ENCODE results near the gene MAPK10. TPM values are rescaled to one million over a fixed set of nuclear protein-coding genes. Genes with fewer than 3 reads are reported as not detected.

MAPK10 gene
- total RNA-seq, 6 donors from 2014 or later: 11.1 to 89.1 (median 29.5) TPM

DNA sequence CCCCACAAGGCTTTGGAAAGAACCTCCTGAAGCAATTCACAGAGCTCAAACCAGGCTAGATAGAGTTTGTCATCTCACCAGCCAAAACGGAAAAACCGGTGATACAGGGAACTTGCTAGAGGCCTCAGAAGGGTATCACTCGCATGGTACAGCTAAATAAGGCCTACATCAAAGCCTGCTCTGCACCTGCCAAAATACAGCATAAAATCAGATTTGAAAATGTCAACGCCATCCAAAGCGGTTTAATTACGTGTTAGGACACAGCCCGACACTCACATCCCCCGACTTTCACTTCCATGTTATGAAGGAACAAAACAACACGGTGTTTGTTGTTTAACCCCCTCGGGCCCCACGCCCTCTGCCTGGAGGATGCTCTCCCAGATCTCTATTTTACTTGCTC lies 65.0 kb downstream of the MAPK10 start:
- 85 to 87% methylated on average over 11 of the region's 11 CpGs for WGBS, 2 donors
- no peak for ATAC-seq (ENCODE audit: low FRiP score in 2 of 2)
- H3K27me3 ChIP-seq: no peaks in the 10 kb centered on the region
- DNase-seq: no peak
- no peak overlapping the region for H3K4me3 ChIP-seq
- TF ChIP-seq EP300 (IDR thresholded peaks at IDR 0.05): no peak
- H3K36me3 ChIP-seq: no peaks in the 10 kb centered on the region
- H3K4me1 ChIP-seq: no peaks in the 10 kb centered on the region
- no peaks in the 10 kb centered on the region for H3K9me3 ChIP-seq
- H3K27ac ChIP-seq: no peak overlapping the region

GRCh38 chr4:86291180-86291579 lies 68.7 kb downstream of the MAPK10 start:
- WGBS, 2 donors: 85 to 93% methylated on average over 2 of the region's 2 CpGs
- DNase-seq (no peak), ATAC-seq (ENCODE audit: low FRiP score in 2 of 2) (no peak)
- TF ChIP-seq POLR2A (IDR thresholded peaks at IDR 0.05): no peak
- no peak for TF ChIP-seq POLR2AphosphoS5 (IDR thresholded peaks at IDR 0.05)
- TF ChIP-seq, protein P1, sequence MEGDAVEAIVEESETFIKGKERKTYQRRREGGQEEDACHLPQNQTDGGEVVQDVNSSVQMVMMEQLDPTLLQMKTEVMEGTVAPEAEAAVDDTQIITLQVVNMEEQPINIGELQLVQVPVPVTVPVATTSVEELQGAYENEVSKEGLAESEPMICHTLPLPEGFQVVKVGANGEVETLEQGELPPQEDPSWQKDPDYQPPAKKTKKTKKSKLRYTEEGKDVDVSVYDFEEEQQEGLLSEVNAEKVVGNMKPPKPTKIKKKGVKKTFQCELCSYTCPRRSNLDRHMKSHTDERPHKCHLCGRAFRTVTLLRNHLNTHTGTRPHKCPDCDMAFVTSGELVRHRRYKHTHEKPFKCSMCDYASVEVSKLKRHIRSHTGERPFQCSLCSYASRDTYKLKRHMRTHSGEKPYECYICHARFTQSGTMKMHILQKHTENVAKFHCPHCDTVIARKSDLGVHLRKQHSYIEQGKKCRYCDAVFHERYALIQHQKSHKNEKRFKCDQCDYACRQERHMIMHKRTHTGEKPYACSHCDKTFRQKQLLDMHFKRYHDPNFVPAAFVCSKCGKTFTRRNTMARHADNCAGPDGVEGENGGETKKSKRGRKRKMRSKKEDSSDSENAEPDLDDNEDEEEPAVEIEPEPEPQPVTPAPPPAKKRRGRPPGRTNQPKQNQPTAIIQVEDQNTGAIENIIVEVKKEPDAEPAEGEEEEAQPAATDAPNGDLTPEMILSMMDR (IDR thresholded peaks at IDR 0.05): no peak
- no peak for TF ChIP-seq EP300 (IDR thresholded peaks at IDR 0.05)
- Histone ChIP-seq H3K27ac (no peak overlapping the region), H3K9me3 (no peaks in the 10 kb centered on the region), H3K4me3 (no peak overlapping the region), H3K27me3 (no peaks in the 10 kb centered on the region), H3K36me3 (no peaks in the 10 kb centered on the region), H3K4me1 (no peaks in the 10 kb centered on the region)

- H3K4me3 ChIP-seq: no peak overlapping the region
- H3K4me1 ChIP-seq: no peaks in the 10 kb centered on the region
- no peaks in the 10 kb centered on the region for H3K36me3 ChIP-seq
- DNase-seq (no peak), ATAC-seq (ENCODE audit: low FRiP score in 2 of 2) (no peak)
- no peak overlapping the region for H3K27ac ChIP-seq
- TF ChIP-seq POLR2AphosphoS5 (IDR thresholded peaks at IDR 0.05): no peak
- TF ChIP-seq POLR2A (IDR thresholded peaks at IDR 0.05): no peak
- TF ChIP-seq, protein P1 (IDR thresholded peaks at IDR 0.05): no peak
- no peak for TF ChIP-seq EP300 (IDR thresholded peaks at IDR 0.05)
- H3K9me3 ChIP-seq: no peaks in the 10 kb centered on the region
- 78 to 80% methylated on average over 2 of the region's 2 CpGs for WGBS, 2 donors
- no peaks in the 10 kb centered on the region for H3K27me3 ChIP-seq
Measured at GRCh38 chr4:86286726-86287125, 73.1 kb downstream of the MAPK10 start.

- 46 to 55% methylated on average over 3 of the region's 3 CpGs for WGBS, 2 donors
- Histone ChIP-seq H3K4me3 (no peak overlapping the region), H3K27ac (no peak overlapping the region), H3K4me1 (no peaks in the 10 kb centered on the region), H3K36me3 (no peaks in the 10 kb centered on the region), H3K27me3 (no peaks in the 10 kb centered on the region), H3K9me3 (no peaks in the 10 kb centered on the region)
- no peak for DNase-seq
- no peak for ATAC-seq (ENCODE audit: low FRiP score in 2 of 2)
- no peak for TF ChIP-seq EP300 (IDR thresholded peaks at IDR 0.05)
- TF ChIP-seq, protein P1 (IDR thresholded peaks at IDR 0.05): no peak
- TF ChIP-seq POLR2AphosphoS5 (IDR thresholded peaks at IDR 0.05): no peak
- TF ChIP-seq POLR2A (IDR thresholded peaks at IDR 0.05): no peak
Measured at GRCh38 chr4:86283371-86283770, 76.5 kb downstream of the MAPK10 start.

- TF ChIP-seq POLR2AphosphoS5 (IDR thresholded peaks at IDR 0.05): no peak
- TF ChIP-seq, protein P1 (IDR thresholded peaks at IDR 0.05): no peak
- ATAC-seq (ENCODE audit: low FRiP score in 2 of 2) (no peak), DNase-seq (no peak)
- no peaks in the 10 kb centered on the region for H3K9me3 ChIP-seq
- no peaks in the 10 kb centered on the region for H3K27me3 ChIP-seq
- WGBS, 2 donors: 80 to 83% methylated on average over 2 of the region's 2 CpGs
- H3K4me3 ChIP-seq: no peak overlapping the region
- H3K4me1 ChIP-seq: no peaks in the 10 kb centered on the region
- no peak overlapping the region for H3K27ac ChIP-seq
- no peaks in the 10 kb centered on the region for H3K36me3 ChIP-seq
Measured at GRCh38 chr4:86280246-86280645, 79.6 kb downstream of the MAPK10 start.
